IMR-90 (cell line): ENCODE measurements around the gene SHROOM4. TPM values are rescaled to one million over a fixed set of nuclear protein-coding genes. Genes with fewer than 3 reads are reported as not detected.

ENCODE experiments used
- ATAC-seq: fragments of 200-7000 bp; cut with Tn5 transposase; 2 replicates; pipeline ENCODE4 v1.9.1; 2020; ENCODE audit warnings: low read depth, mild to moderate bottlenecking, moderate library complexity
- BruUV-seq: library from RNA; stranded (reverse); fragments of 400-500 nt; replicated peaks from 2 replicates; lab custom pipeline; 2021; lab: Mats Ljungman, UMichigan
- CTCF ChIA-PET: fragments of 300-600 bp; formaldehyde crosslinking; extraction: SDS; loops from one replicate; lab custom pipeline; 2021; ENCODE audit warnings: antibody characterized with exemption; lab: Yijun Ruan, JAX
- POLR2A ChIA-PET: fragments of 300-600 bp; sonication (Branson Sonifier 250); formaldehyde crosslinking; loops from one replicate; lab custom pipeline; 2022; ENCODE audit warnings: antibody characterized with exemption; ENCODE audit not compliant: unreplicated experiment; lab: Charles Lee
- DNase-seq: peaks from one replicate; pipeline ENCODE4 v3.0.0; 2013
- H2AFZ ChIP-seq: replicated peaks from 2 replicates; pipeline ENCODE3; 2013; ENCODE audit warnings: low read length, mild to moderate bottlenecking; ENCODE audit not compliant: poor library complexity
- H2AK5ac ChIP-seq: 2 replicates; pipeline ENCODE4 v1.6.1; 2013; ENCODE audit warnings: low read depth, low read length, inconsistent platforms
- H2AK9ac ChIP-seq: replicated peaks from 2 replicates; pipeline ENCODE3; 2013; ENCODE audit warnings: mild to moderate bottlenecking, low read depth, low read length, moderate library complexity; ENCODE audit not compliant: poor library complexity
- H2BK120ac ChIP-seq: 2 replicates; pipeline ENCODE4 v1.6.1; 2013; ENCODE audit warnings: low read depth, low read length, inconsistent platforms
- H2BK15ac ChIP-seq: 3 replicates; pipeline ENCODE4 v1.6.1; 2013; ENCODE audit warnings: low read depth, low read length, inconsistent platforms
- H2BK20ac ChIP-seq: 2 replicates; pipeline ENCODE4 v1.6.1; 2013; ENCODE audit warnings: low read depth, mild to moderate bottlenecking, inconsistent platforms, low read length, moderate library complexity
- H2BK5ac ChIP-seq: 2 replicates; pipeline ENCODE4 v1.6.1; 2013; ENCODE audit warnings: mild to moderate bottlenecking, low read depth, low read length, inconsistent platforms; ENCODE audit not compliant: poor library complexity, severe bottlenecking
- H3K14ac ChIP-seq: replicated peaks from 2 replicates; pipeline ENCODE4 v1.6.1; 2013; ENCODE audit warnings: low read depth, low read length, inconsistent platforms
- H3K18ac ChIP-seq: 2 replicates; pipeline ENCODE4 v1.6.1; 2013; ENCODE audit warnings: low read depth, low read length, control low read depth
- H3K23ac ChIP-seq: 2 replicates; pipeline ENCODE4 v1.6.1; 2013; ENCODE audit warnings: low read depth, low read length, inconsistent platforms
- H3K27ac ChIP-seq: 2 replicates; pipeline ENCODE4 v1.5.1; 2013; ENCODE audit warnings: mild to moderate bottlenecking, control low read depth, low read length; ENCODE audit not compliant: insufficient read depth
- H3K27me3 ChIP-seq: 2 replicates; pipeline ENCODE4 v1.6.1; 2013; ENCODE audit warnings: low read length; ENCODE audit not compliant: control insufficient read depth, insufficient read depth
- H3K36me3 ChIP-seq: 2 replicates; pipeline ENCODE4 v1.6.1; 2013; ENCODE audit warnings: low read length, mixed read lengths; ENCODE audit not compliant: control insufficient read depth, insufficient read depth
- H3K4ac ChIP-seq: 2 replicates; pipeline ENCODE4 v1.6.1; 2013; ENCODE audit warnings: low read depth, low read length, inconsistent platforms
- H3K4me1 ChIP-seq: 2 replicates; pipeline ENCODE4 v1.6.1; 2013; ENCODE audit warnings: low read length, mixed read lengths; ENCODE audit not compliant: control insufficient read depth, insufficient read depth
- H3K4me2 ChIP-seq: 2 replicates; pipeline ENCODE4 v1.6.1; 2013; ENCODE audit warnings: low read depth, mild to moderate bottlenecking, control low read depth, low read length, moderate library complexity
- H3K4me3 ChIP-seq: 2 replicates; pipeline ENCODE4 v1.5.1; 2013; ENCODE audit warnings: low read depth, mild to moderate bottlenecking, control low read depth, low read length, moderate library complexity; ENCODE audit not compliant: insufficient read depth
- H3K56ac ChIP-seq: 2 replicates; pipeline ENCODE4 v1.6.1; 2013; ENCODE audit warnings: low read length, inconsistent platforms; ENCODE audit not compliant: insufficient read depth; ENCODE audit errors: extremely low read depth
- H3K79me1 ChIP-seq, 2 experiments: 2 replicates each; pipeline ENCODE4 v1.6.1; 2013; ENCODE audit warnings: low read length in 2 of 2, inconsistent platforms in 1 of 2, low read depth in 1 of 2
- H3K9ac ChIP-seq: 2 replicates; pipeline ENCODE4 v1.6.1; 2013; ENCODE audit warnings: low read depth, low read length, control low read depth
- H3K9me1 ChIP-seq: 2 replicates; pipeline ENCODE4 v1.6.1; 2013; ENCODE audit warnings: low read length, inconsistent platforms; ENCODE audit not compliant: insufficient read depth
- H3K9me3 ChIP-seq: 2 replicates; pipeline ENCODE4 v1.6.1; 2013; ENCODE audit warnings: low read length; ENCODE audit not compliant: control insufficient read depth, insufficient read depth
- H4K20me1 ChIP-seq: 2 replicates; pipeline ENCODE4 v1.6.1; 2013; ENCODE audit warnings: low read length, inconsistent platforms; ENCODE audit not compliant: insufficient read depth
- H4K5ac ChIP-seq: 2 replicates; pipeline ENCODE4 v1.6.1; 2013; ENCODE audit warnings: mild to moderate bottlenecking, low read depth, low read length, control low read depth
- H4K8ac ChIP-seq, 2 experiments: 2 replicates each; pipeline ENCODE4 v1.6.1; 2013; ENCODE audit warnings: low read depth in 2 of 2, low read length in 2 of 2, control low read depth in 1 of 2, inconsistent platforms in 1 of 2
- H4K91ac ChIP-seq: 2 replicates; pipeline ENCODE4 v1.6.1; 2013; ENCODE audit warnings: low read depth, low read length, inconsistent platforms; ENCODE audit not compliant: insufficient read depth
- CHD1 ChIP-seq: IDR thresholded peaks from 2 replicates; pipeline ENCODE4 v1.6.1; 2012; ENCODE audit warnings: low read depth, low read length, improper control_type of control experiment
- CTCF ChIP-seq: conservative IDR thresholded peaks from 2 replicates; pipeline ENCODE4 v1.5.1; 2012; ENCODE audit warnings: mild to moderate bottlenecking, low read depth, low read length, improper control_type of control experiment
- FOS ChIP-seq: fragments of 150-350 bp; IDR thresholded peaks from 2 replicates; pipeline ENCODE4 v1.6.1; 2016; ENCODE audit warnings: low read depth, low read length
- MAFK ChIP-seq: IDR thresholded peaks from 2 replicates; pipeline ENCODE4 v1.6.1; 2012; ENCODE audit warnings: low read depth, low read length, improper control_type of control experiment
- SMC3 ChIP-seq: fragments of 150-350 bp; IDR thresholded peaks from 2 replicates; pipeline ENCODE4 v1.6.1; 2016; ENCODE audit warnings: low read depth, mild to moderate bottlenecking, antibody characterized with exemption, low read length, moderate library complexity
- USF2 ChIP-seq: fragments of 150-350 bp; IDR thresholded peaks from 2 replicates; pipeline ENCODE4 v1.6.1; 2017; ENCODE audit warnings: mild to moderate bottlenecking, antibody characterized with exemption, low read length, low read depth
- WGBS, 2 experiments: methylation state at CpG; one replicate each; pipeline versions ENCODE4 v1.1.5 to v1.1.7; 2013; ENCODE audit warnings: missing lambda C conversion rate in 2 of 2; ENCODE audit not compliant: insufficient read length in 1 of 2; ENCODE audit errors: extremely low coverage in 2 of 2; 5-methylcytosine and 5-hydroxymethylcytosine counted together
- dilution Hi-C: fragments of 300-500 bp; cut with HindIII; formaldehyde crosslinking; loops from one replicate; pipeline ENCODE4 v1.14.3; 2018; ENCODE audit warnings: low sequenced_read_pairs; ENCODE audit not compliant: unreplicated experiment
- in situ Hi-C: fragments of 300-500 bp; cut with MboI; formaldehyde crosslinking; loops from 3 replicates; pipeline ENCODE4 v1.14.3; 2019; ENCODE audit warnings: low sequenced_read_pairs, inconsistent platforms, mixed read lengths
- intact Hi-C: fragments of 100-400 bp; cut with micrococcal nuclease; formaldehyde crosslinking; loops from 2 replicates; pipeline ENCODE4 v1.10.0; 2022
- polyA plus RNA-seq, 3 experiments: library from polyadenylated mRNA; depleted of rRNA; stranded (reverse); fragments of >200 nt; gene quantifications; 2 replicates each; pipeline ENCODE4 v1.2.3, GENCODE V29; 2012; ENCODE audit warnings: low replicate concordance in 1 of 3
- total RNA-seq: library from RNA; depleted of rRNA; stranded (reverse); fragments of >200 nt; gene quantifications from 2 replicates; pipeline ENCODE4 v1.2.3, GENCODE V29; 2012

SHROOM4 gene
- total and polyA plus RNA-seq, 2 of the 4 experiments (the other 2 are of a cell fraction), result 1.0 to 2.2 TPM

GRCh38 chrX:50756276-50756675 lies 57.7 kb downstream of the SHROOM4 start:
- Histone ChIP-seq H3K9ac (no peak overlapping the region), H2BK5ac (no peak overlapping the region), H2BK20ac (no peak overlapping the region), H3K23ac (no peak overlapping the region), H4K5ac (no peak overlapping the region), H3K9me3 (no peaks in the 10 kb centered on the region), H3K18ac (no peak overlapping the region), H2BK120ac (no peak overlapping the region), H3K27ac (no peak overlapping the region), H4K20me1 (no peaks in the 10 kb centered on the region), H3K9me1 (no peaks in the 10 kb centered on the region), H3K4me1 (no peaks in the 10 kb centered on the region), H3K36me3 (no peaks in the 10 kb centered on the region), H3K27me3 (peaks cover 4% of the 10 kb centered on the region; the same call in 1 of the 2 replicates), H2AK5ac (no peak overlapping the region), H3K4me2 (no peak overlapping the region), H3K14ac (no peak overlapping the region), H2AFZ (no peak overlapping the region), H3K79me1 (no peaks in the 10 kb centered on the region), H3K4me3 (no peak overlapping the region), H3K4ac (no peak overlapping the region), H2AK9ac (no peak overlapping the region), H3K56ac (no peak overlapping the region), H4K91ac (no peak overlapping the region), H2BK15ac (no peak overlapping the region), H4K8ac (no peak overlapping the region)
- TF ChIP-seq CHD1 (no peak), MAFK (no peak), USF2 (no peak), CTCF (no peak), FOS (no peak), SMC3 (no peak)
- BruUV-seq, result no TSS peak
- ChIA-PET POLR2A (no interaction called here), CTCF (interaction anchor here (2.0 kb wide), 1 partner anchor 9 kb away, joined by 6 read pairs; no protein-coding TSS in a partner anchor)
- no peak for ATAC-seq
- no CpG with 5 or more reads among the region's 3 CpGs for WGBS, 2 experiments
- dilution Hi-C loops (no loop called here), in situ Hi-C loops (no loop called here), intact Hi-C loops (no loop called here)
- DNase-seq, result peak; percentile 3
